Measurements from ENCODE around the gene RGS19.

Gene RGS19

GRCh38 chr20:64064145-64064698 lies 15.1 kb downstream of the RGS19 start:
- Histone ChIP-seq H3K9ac (ENCODE audit: low read length) (no peak overlapping the region), H3K9me3 (ENCODE audit: control insufficient read depth, low read depth, low read length) (no peaks in the 10 kb centered on the region), H3K27me3 (ENCODE audit: control insufficient read depth, insufficient read depth, low read length) (no peaks in the 10 kb centered on the region), H3K4me3 (ENCODE audit: low read length) (peak overlapping the region; percentile 73), H3K27ac (ENCODE audit: low read length) (no peak overlapping the region), H3K4me1 (ENCODE audit: control insufficient read depth, low read depth, low read length) (no peaks in the 10 kb centered on the region), H3K36me3 (ENCODE audit: control insufficient read depth, low read depth, low read length) (no peaks in the 10 kb centered on the region)

- peak overlapping the region; percentile 56 for H3K9ac ChIP-seq (ENCODE audit: low read length)
- no peaks in the 10 kb centered on the region for H3K4me1 ChIP-seq (ENCODE audit: control insufficient read depth, low read depth, low read length)
- no peaks in the 10 kb centered on the region for H3K36me3 ChIP-seq (ENCODE audit: control insufficient read depth, low read depth, low read length)
- H3K27ac ChIP-seq (ENCODE audit: low read length), result no peak overlapping the region
- peak overlapping the region; percentile 73 for H3K4me3 ChIP-seq (ENCODE audit: low read length)
- H3K9me3 ChIP-seq (ENCODE audit: control insufficient read depth, low read depth, low read length), result no peaks in the 10 kb centered on the region
- H3K27me3 ChIP-seq (ENCODE audit: control insufficient read depth, insufficient read depth, low read length), result no peaks in the 10 kb centered on the region
These were observed 15.8 kb downstream of the RGS19 start for GRCh38 chr20:64063389-64064144.

GRCh38 chr20:64062596-64063388 lies 16.5 kb downstream of the RGS19 start, which contains the start of gene TCEA2:
TSS of gene TCEA2 (plus strand) at chr20:64063198. CDS start at chr20:64063313, 115 bp downstream.
- Histone ChIP-seq H3K4me1 (ENCODE audit: control insufficient read depth, low read depth, low read length) (no peaks in the 10 kb centered on the region), H3K4me3 (ENCODE audit: low read length) (peak within 1 kb of the TSS; percentile 73), H3K27ac (ENCODE audit: low read length) (no peak within 1 kb of the TSS), H3K9ac (ENCODE audit: low read length) (peak within 1 kb of the TSS; percentile 56), H3K36me3 (ENCODE audit: control insufficient read depth, low read depth, low read length) (no peaks in the 10 kb centered on the region), H3K9me3 (ENCODE audit: control insufficient read depth, low read depth, low read length) (no peaks in the 10 kb centered on the region), H3K27me3 (ENCODE audit: control insufficient read depth, insufficient read depth, low read length) (no peaks in the 10 kb centered on the region)

GRCh38 chr20:64062276-64062595 lies 17.1 kb downstream of the RGS19 start:
- no peak overlapping the region for H3K27ac ChIP-seq (ENCODE audit: low read length)
- H3K9me3 ChIP-seq (ENCODE audit: control insufficient read depth, low read depth, low read length), result no peaks in the 10 kb centered on the region
- H3K4me3 ChIP-seq (ENCODE audit: low read length), result peak overlapping the region; percentile 73
- no peaks in the 10 kb centered on the region for H3K27me3 ChIP-seq (ENCODE audit: control insufficient read depth, insufficient read depth, low read length)
- H3K36me3 ChIP-seq (ENCODE audit: control insufficient read depth, low read depth, low read length), result no peaks in the 10 kb centered on the region
- no peak overlapping the region for H3K9ac ChIP-seq (ENCODE audit: low read length)
- peaks cover 4% of the 10 kb centered on the region for H3K4me1 ChIP-seq (ENCODE audit: control insufficient read depth, low read depth, low read length)

- Histone ChIP-seq H3K9me3 (ENCODE audit: control insufficient read depth, low read depth, low read length) (no peaks in the 10 kb centered on the region), H3K36me3 (ENCODE audit: control insufficient read depth, low read depth, low read length) (no peaks in the 10 kb centered on the region), H3K27ac (ENCODE audit: low read length) (no peak overlapping the region), H3K4me3 (ENCODE audit: low read length) (no peak overlapping the region), H3K9ac (ENCODE audit: low read length) (no peak overlapping the region), H3K27me3 (ENCODE audit: control insufficient read depth, insufficient read depth, low read length) (no peaks in the 10 kb centered on the region), H3K4me1 (ENCODE audit: control insufficient read depth, low read depth, low read length) (peaks cover 4% of the 10 kb centered on the region)
These were observed 20.8 kb downstream of the RGS19 start for GRCh38 chr20:64058536-64058935.

GRCh38 chr20:64057628-64058498 lies 21.5 kb downstream of the RGS19 start:
- Histone ChIP-seq H3K4me1 (ENCODE audit: control insufficient read depth, low read depth, low read length) (peaks cover 4% of the 10 kb centered on the region), H3K9me3 (ENCODE audit: control insufficient read depth, low read depth, low read length) (no peaks in the 10 kb centered on the region), H3K27ac (ENCODE audit: low read length) (no peak overlapping the region), H3K27me3 (ENCODE audit: control insufficient read depth, insufficient read depth, low read length) (no peaks in the 10 kb centered on the region), H3K36me3 (ENCODE audit: control insufficient read depth, low read depth, low read length) (no peaks in the 10 kb centered on the region), H3K4me3 (ENCODE audit: low read length) (no peak overlapping the region), H3K9ac (ENCODE audit: low read length) (no peak overlapping the region)

GRCh38 chr20:64056889-64057627 lies 22.3 kb downstream of the RGS19 start:
- Histone ChIP-seq H3K36me3 (ENCODE audit: control insufficient read depth, low read depth, low read length) (no peaks in the 10 kb centered on the region), H3K4me3 (ENCODE audit: low read length) (no peak overlapping the region), H3K4me1 (ENCODE audit: control insufficient read depth, low read depth, low read length) (peaks cover 4% of the 10 kb centered on the region), H3K9me3 (ENCODE audit: control insufficient read depth, low read depth, low read length) (no peaks in the 10 kb centered on the region), H3K27me3 (ENCODE audit: control insufficient read depth, insufficient read depth, low read length) (no peaks in the 10 kb centered on the region), H3K9ac (ENCODE audit: low read length) (no peak overlapping the region), H3K27ac (ENCODE audit: low read length) (no peak overlapping the region)

GRCh38 chr20:64056639-64056888 lies 22.8 kb downstream of the RGS19 start:
- no peak overlapping the region for H3K27ac ChIP-seq (ENCODE audit: low read length)

GRCh38 chr20:64055893-64056638 lies 23.3 kb downstream of the RGS19 start:
- H3K4me1 ChIP-seq (ENCODE audit: control insufficient read depth, low read depth, low read length), result peaks cover 4% of the 10 kb centered on the region
- no peak overlapping the region for H3K4me3 ChIP-seq (ENCODE audit: low read length)
- no peak overlapping the region for H3K9ac ChIP-seq (ENCODE audit: low read length)
- peaks cover 9% of the 10 kb centered on the region for H3K27me3 ChIP-seq (ENCODE audit: control insufficient read depth, insufficient read depth, low read length)
- no peaks in the 10 kb centered on the region for H3K36me3 ChIP-seq (ENCODE audit: control insufficient read depth, low read depth, low read length)
- H3K27ac ChIP-seq (ENCODE audit: low read length), result no peak overlapping the region
- no peaks in the 10 kb centered on the region for H3K9me3 ChIP-seq (ENCODE audit: control insufficient read depth, low read depth, low read length)

More at GRCh38 chr20:64056639-64056888, 22.8 kb downstream of the RGS19 start:
- Histone ChIP-seq H3K4me3 (ENCODE audit: low read length) (no peak overlapping the region), H3K9ac (ENCODE audit: low read length) (no peak overlapping the region), H3K27me3 (ENCODE audit: control insufficient read depth, insufficient read depth, low read length) (peaks cover 4% of the 10 kb centered on the region), H3K4me1 (ENCODE audit: control insufficient read depth, low read depth, low read length) (peaks cover 4% of the 10 kb centered on the region), H3K36me3 (ENCODE audit: control insufficient read depth, low read depth, low read length) (no peaks in the 10 kb centered on the region), H3K9me3 (ENCODE audit: control insufficient read depth, low read depth, low read length) (no peaks in the 10 kb centered on the region)

GRCh38 chr20:64055396-64055892 lies 23.9 kb downstream of the RGS19 start:
- Histone ChIP-seq H3K4me3 (ENCODE audit: low read length) (no peak overlapping the region), H3K4me1 (ENCODE audit: control insufficient read depth, low read depth, low read length) (peaks cover 4% of the 10 kb centered on the region), H3K27ac (ENCODE audit: low read length) (no peak overlapping the region), H3K36me3 (ENCODE audit: control insufficient read depth, low read depth, low read length) (no peaks in the 10 kb centered on the region), H3K9ac (ENCODE audit: low read length) (no peak overlapping the region), H3K9me3 (ENCODE audit: control insufficient read depth, low read depth, low read length) (no peaks in the 10 kb centered on the region), H3K27me3 (ENCODE audit: control insufficient read depth, insufficient read depth, low read length) (peaks cover 15% of the 10 kb centered on the region)

Data from iPS-18a (cell line).